Keratinocyte (primary cell): Measurements from ENCODE around the gene NR5A1.

ENCODE experiments used
- CTCF ChIP-seq, 3 experiments: IDR thresholded peaks in 1 of 3; conservative IDR thresholded peaks in 1 of 3; optimal IDR thresholded peaks in 1 of 3; 2 replicates in 2 of 3; 3 replicates in 1 of 3; pipeline versions ENCODE3 to v1.5.1; 2011; ENCODE audit warnings: low read length in 3 of 3, mild to moderate bottlenecking in 3 of 3, moderate library complexity in 2 of 3, control low read depth in 1 of 3, inconsistent platforms in 1 of 3; ENCODE audit not compliant: insufficient read depth in 2 of 3; ENCODE audit errors: extremely low read depth in 1 of 3
- EZH2 ChIP-seq: IDR thresholded peaks from one replicate; pipeline ENCODE4 v1.6.1; 2012; ENCODE audit warnings: inconsistent platforms, mild to moderate bottlenecking, low read length, moderate library complexity

GRCh38 chr9:124552273-124552605 lies 45.0 kb upstream of the NR5A1 start:
- TF ChIP-seq CTCF (optimal IDR thresholded peaks at IDR 0.05 in 1 of 3, IDR thresholded peaks at IDR 0.05 in 1 of 3, conservative IDR thresholded peaks at IDR 0.05 in 1 of 3; ENCODE audit: extremely low read depth in 1 of 3, insufficient read depth in 2 of 3, low read length in 3 of 3), result no peak
- no peak for TF ChIP-seq EZH2
